Kidney epithelial cell (primary cell): ENCODE measurements around the gene LIX1L. TPM values are rescaled to one million over a fixed set of nuclear protein-coding genes. Genes with fewer than 3 reads are reported as not detected.

ENCODE experiments used
- DNase-seq: peaks from one replicate; pipeline ENCODE4 v3.0.0-alpha.2; 2010; ENCODE audit warnings: low read depth
- H3K27me3 ChIP-seq: 2 replicates; pipeline ENCODE4 v1.6.0; 2011; ENCODE audit warnings: low read length; ENCODE audit not compliant: control insufficient read depth, insufficient read depth
- H3K36me3 ChIP-seq: 2 replicates; pipeline ENCODE4 v1.5.1; 2011; ENCODE audit warnings: low read length; ENCODE audit not compliant: control insufficient read depth, insufficient read depth
- H3K4me3 ChIP-seq: 2 replicates; pipeline ENCODE4 v1.5.1; 2011; ENCODE audit warnings: low read depth, mild to moderate bottlenecking, control low read depth, low read length
- total RNA-seq: library from RNA; depleted of rRNA; stranded (reverse); fragments of >200 nt; gene quantifications from 2 replicates; pipeline ENCODE4 v1.2.3, GENCODE V29; 2015
- TF ChIP-seq, protein P1 (sequence below): IDR thresholded peaks from 2 replicates; pipeline ENCODE4 v1.5.1; 2011; ENCODE audit warnings: mild to moderate bottlenecking, moderate library complexity, low read length, control low read depth, inconsistent platforms; ENCODE audit not compliant: insufficient read depth, poor library complexity, severe bottlenecking

Gene LIX1L
- total RNA-seq, 1 donor from 2014 or later = 23.2 TPM

DNA sequence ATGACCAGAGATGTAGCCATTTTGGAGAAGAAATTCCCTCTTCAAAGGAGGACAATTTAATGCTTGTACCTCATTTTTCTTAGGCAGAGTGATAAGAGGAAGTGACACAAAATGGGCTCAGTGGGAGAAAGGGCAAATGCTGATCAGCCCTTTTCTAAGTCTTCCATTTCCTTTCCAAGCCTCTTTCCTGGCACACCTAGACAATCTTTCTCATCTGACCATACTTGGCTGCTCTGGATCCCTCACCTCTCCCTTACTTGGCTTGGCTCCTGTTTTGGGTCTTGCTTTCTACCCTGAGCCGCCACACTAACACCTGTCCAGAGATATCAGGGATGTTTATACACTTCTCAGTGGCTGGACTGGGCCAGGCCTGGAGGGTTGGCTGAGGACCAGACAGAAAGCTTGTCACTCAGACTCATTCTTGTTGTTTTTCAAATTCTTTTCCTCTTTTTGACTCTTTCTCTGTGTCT is 25.4 kb upstream of the LIX1L start:
- H3K4me3 ChIP-seq = no peak overlapping the region
- TF ChIP-seq, protein P1, sequence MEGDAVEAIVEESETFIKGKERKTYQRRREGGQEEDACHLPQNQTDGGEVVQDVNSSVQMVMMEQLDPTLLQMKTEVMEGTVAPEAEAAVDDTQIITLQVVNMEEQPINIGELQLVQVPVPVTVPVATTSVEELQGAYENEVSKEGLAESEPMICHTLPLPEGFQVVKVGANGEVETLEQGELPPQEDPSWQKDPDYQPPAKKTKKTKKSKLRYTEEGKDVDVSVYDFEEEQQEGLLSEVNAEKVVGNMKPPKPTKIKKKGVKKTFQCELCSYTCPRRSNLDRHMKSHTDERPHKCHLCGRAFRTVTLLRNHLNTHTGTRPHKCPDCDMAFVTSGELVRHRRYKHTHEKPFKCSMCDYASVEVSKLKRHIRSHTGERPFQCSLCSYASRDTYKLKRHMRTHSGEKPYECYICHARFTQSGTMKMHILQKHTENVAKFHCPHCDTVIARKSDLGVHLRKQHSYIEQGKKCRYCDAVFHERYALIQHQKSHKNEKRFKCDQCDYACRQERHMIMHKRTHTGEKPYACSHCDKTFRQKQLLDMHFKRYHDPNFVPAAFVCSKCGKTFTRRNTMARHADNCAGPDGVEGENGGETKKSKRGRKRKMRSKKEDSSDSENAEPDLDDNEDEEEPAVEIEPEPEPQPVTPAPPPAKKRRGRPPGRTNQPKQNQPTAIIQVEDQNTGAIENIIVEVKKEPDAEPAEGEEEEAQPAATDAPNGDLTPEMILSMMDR = no peak
- no peak for DNase-seq
- no peaks in the 10 kb centered on the region for H3K36me3 ChIP-seq
- no peaks in the 10 kb centered on the region for H3K27me3 ChIP-seq

DNA sequence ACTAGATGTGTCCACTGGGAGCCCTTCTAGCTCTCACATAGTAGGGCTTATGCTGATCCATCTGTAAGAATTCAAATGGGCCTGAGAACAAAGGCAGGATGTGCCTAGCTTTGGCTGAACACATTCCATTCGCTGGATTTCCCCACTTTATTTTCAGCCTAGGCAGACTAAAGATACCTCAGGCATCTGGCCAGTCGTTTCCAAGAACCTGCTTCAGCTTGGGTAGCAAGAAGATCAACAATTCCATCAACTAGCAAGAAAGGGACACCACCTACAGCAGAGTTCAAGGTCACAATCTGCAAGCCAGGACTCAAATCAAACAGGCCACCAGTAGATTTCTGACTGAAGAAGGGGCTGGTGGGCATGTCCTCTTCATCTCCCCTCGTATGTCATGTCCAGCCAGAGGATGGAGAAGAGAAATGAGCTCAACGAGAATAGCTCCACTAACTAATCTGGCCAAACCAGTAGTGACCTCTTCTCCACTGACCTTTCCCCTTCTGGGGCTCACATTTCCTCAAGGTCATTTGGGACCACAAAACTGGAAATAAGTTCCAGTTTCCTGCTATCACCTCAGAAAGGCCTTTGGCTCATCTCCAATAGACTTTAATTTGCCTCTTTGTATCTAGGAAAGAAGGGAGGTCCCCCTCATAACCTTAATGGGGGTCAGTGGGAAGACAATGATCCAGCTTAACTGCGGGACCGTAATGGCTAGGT is 24.4 kb upstream of the LIX1L start:
- DNase-seq = no peak
- Histone ChIP-seq H3K36me3 (no peaks in the 10 kb centered on the region), H3K27me3 (no peaks in the 10 kb centered on the region), H3K4me3 (no peak overlapping the region)
- TF ChIP-seq, protein P1 = no peak

DNA sequence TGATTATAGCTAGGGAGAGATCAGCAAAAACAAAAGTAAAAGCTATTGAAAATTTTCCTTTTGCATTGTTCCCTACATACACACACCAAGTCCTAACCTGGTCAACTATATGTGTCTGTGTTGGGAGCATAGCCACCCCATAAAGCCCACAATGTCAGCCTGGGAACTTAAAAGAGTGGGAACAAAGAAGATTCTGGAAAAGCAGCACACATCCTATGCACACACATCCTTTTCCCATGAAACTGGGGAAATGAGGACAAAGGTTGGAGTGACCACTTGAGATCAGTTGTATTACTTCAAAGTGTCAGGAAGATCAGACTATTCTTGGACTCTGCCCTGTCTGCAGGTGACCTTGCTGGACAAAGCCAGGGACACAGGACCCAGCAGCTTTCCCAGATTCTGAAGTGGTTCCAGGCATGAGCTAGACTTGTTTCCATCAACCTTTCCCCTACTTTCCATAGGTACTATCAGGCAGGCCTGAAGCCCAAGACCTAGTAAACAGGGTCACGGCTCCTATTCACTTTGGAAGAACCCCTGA is 22.7 kb upstream of the LIX1L start:
- no peak overlapping the region for H3K4me3 ChIP-seq
- TF ChIP-seq, protein P1 = no peak
- H3K36me3 ChIP-seq = no peaks in the 10 kb centered on the region
- H3K27me3 ChIP-seq = no peaks in the 10 kb centered on the region
- DNase-seq = no peak

DNA sequence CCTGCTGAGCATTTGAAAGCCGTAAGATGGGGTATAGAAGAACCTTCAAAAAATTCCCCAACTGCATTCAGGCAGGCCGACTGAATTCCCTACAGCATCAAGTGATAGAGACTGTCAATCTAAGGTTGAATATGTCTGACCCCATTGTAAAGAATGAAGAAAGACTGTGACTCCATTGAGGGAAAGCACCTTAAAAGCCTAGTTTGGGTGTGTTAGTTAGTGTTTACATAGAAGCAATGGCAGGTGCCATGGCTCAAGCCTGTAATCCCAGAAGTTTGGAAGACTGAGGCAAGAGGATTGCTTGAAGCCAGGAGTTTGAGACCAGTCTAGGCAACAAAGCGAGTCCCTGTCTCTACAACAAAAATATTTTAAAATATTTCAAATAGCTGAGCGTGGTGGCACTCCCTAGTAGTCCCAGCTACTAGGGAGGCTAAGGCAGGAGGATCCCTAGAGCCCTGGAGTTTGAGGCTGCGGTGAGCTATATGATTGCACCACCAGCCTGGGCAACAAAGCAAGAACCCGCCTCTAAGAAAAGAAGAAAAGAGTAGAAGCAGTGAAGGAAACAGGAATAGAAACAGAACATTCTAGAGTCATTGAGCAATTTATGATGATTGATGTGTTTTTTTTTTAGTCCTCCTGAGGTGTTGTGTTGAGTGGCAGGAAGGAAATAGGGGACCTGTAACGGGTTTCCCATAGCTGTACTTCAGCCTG is 22.1 kb upstream of the LIX1L start:
- H3K36me3 ChIP-seq = no peaks in the 10 kb centered on the region
- no peak for DNase-seq
- TF ChIP-seq, protein P1 = no peak
- no peaks in the 10 kb centered on the region for H3K27me3 ChIP-seq
- H3K4me3 ChIP-seq = no peak overlapping the region

DNA sequence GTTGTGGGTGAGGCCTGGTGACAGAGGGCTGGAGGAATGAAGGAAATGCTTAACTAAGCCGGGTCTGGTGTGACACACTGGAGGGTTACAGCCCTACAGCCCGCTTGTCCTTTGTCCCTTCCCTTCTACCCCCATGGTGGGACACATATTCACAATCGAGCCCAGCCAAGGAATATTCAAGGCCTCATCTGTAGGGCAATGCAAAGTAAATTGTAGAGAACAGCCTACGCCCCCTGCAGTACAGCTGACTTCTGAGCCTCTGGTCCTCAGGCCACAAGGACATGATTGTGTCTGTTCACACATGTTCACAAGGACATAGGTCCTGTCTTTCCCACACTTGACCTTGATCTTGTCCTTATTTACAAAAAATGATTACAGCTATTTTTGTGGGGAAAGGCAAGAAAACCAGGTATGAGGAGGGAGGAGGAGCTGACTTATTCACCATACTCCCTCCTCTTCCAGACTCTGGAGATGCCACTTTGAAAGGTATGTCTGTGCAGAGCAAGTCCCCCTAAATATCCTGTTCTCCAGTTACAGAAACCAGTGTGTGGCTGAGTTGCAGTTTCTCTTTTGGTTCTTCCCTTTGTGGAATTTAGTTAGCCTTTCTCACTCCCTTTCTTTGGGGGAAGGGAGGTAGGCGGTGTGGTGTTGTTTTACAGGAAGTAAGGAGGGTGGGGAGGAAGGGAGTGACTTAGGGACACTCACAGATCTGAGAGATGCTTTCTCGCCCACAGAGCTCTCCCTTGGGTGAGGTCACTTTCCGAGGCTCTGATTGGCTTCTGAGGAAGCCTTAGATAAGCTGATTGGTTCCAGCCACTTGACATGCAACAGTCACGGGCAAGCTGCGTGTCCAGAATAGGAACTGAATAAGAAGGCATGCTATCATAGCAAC is 21.3 kb upstream of the LIX1L start:
- peak; percentile 100 for DNase-seq
- no peaks in the 10 kb centered on the region for H3K27me3 ChIP-seq
- TF ChIP-seq, protein P1 = no peak
- H3K36me3 ChIP-seq = no peaks in the 10 kb centered on the region
- H3K4me3 ChIP-seq = no peak overlapping the region
